Lung microvascular endothelial cell (primary cell): ENCODE results near the gene CEP72. TPM values are rescaled to one million over a fixed set of nuclear protein-coding genes. Genes with fewer than 3 reads are reported as not detected.
"Not testable (repeated sequence)": the region's sequence is repeated elsewhere in the genome, so short reads cannot be mapped to it uniquely, and the experiment has no call there.

Experiments
- DNase-seq, 2 donors: peaks; one replicate each; pipeline versions ENCODE4 v3.0.0 to v3.0.0-alpha.2; 2010; ENCODE audit warnings: low read depth in 2 of 2
- total RNA-seq: library from RNA; depleted of rRNA; stranded (reverse); fragments of >200 nt; gene quantifications from 2 replicates; pipeline ENCODE4 v1.2.1, GENCODE V29; 2014

Gene CEP72, protein sequence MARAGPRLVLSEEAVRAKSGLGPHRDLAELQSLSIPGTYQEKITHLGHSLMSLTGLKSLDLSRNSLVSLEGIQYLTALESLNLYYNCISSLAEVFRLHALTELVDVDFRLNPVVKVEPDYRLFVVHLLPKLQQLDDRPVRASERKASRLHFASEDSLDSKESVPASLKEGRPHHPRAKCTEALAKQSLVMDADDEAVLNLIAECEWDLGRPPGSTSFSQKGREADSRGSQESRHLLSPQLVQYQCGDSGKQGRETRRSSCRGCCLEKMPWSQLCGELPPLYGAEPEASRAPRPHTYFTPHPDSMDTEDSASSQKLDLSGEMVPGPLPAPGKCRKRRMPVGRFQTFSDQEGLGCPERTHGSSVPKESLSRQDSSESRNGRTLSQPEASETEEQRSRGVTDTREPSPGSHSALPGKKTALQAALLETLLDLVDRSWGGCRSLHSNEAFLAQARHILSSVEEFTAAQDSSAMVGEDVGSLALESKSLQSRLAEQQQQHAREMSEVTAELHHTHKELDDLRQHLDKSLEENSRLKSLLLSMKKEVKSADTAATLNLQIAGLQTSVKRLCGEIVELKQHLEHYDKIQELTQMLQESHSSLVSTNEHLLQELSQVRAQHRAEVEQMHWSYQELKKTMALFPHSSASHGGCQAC
- total RNA-seq = 0.99 and 1.5 TPM in 2 replicates

DNA sequence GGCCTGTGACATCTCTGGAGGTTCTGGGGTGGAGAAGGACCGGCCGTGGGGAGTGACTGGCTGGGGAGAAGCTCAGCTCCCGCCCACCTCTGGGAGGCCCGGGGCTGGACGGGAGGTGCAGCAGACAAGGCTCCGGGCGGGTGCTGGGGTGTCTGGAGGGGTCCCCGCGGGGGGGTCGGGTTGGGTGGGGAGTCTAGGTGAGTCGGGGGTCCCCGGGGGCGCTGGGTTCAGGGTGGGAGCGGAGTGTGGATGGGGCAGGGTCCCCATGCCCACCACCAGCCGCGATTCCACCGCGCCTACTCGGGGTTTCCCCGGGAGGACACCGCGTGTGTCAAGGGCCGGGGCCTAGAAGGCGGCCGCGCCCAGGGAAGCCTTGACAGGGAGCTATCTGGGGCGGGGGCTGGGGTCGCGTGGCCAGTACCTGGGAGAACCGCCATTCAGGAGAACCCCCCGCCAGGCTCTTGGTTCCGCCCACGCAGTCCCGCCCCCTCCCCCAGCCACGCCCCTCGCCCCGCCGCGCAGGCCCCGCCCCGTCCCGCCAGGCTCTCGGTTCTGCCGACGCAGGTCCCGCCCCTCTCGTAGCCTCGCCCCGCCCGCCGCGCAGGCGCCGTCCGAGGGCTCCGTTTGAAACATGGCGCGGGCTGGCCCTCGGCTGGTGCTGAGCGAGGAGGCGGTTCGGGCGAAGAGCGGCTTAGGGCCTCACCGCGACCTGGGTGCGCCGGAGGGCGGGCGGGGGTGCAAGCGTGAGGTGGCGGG is at the start of gene CEP72:
Gene CEP72, plus strand, starts transcription at position 610 of the 756 bp plus-strand sequence. Its CDS starts 22 bp downstream, at position 632.
- DNase-seq = peak; percentile 89 to 92

DNA sequence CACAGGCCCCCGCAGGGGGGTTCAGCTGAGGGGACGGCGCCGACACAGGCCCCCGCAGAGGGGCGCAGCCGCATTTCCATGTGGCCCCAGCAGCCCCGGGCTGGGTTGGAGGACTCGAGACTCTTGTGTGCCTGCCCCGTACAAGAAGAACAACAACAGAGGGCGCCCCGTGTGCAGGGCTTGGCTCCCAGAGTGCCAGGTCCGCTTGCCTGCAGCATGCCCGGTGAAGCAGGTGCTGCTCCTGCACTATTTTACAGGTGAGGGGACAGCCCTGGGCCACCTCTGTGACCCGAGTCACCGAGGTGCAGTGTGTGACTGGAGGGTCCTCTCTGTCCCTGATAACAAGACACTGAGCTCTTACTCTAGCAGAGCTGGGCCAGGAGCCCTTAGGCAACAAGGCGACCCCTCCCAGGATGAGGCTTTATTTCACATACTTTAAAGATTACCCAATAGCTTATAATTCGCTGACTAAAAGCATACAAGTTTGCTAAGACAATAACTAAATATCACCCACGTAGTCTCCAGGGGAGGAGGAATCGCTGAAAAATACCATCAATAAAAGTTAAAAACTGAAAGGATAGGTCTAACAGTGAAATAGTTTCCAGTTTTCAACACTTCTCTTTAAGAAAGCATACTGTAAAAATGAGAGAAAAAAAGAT is 46.2 kb upstream of the CEP72 start:
- no peak for DNase-seq

- DNase-seq = no peak
These were observed 45.4 kb upstream of the CEP72 start for GRCh38 chr5:566636-567309.

- no peak for DNase-seq
These were observed 44.5 kb upstream of the CEP72 start for GRCh38 chr5:567664-568060.

DNA sequence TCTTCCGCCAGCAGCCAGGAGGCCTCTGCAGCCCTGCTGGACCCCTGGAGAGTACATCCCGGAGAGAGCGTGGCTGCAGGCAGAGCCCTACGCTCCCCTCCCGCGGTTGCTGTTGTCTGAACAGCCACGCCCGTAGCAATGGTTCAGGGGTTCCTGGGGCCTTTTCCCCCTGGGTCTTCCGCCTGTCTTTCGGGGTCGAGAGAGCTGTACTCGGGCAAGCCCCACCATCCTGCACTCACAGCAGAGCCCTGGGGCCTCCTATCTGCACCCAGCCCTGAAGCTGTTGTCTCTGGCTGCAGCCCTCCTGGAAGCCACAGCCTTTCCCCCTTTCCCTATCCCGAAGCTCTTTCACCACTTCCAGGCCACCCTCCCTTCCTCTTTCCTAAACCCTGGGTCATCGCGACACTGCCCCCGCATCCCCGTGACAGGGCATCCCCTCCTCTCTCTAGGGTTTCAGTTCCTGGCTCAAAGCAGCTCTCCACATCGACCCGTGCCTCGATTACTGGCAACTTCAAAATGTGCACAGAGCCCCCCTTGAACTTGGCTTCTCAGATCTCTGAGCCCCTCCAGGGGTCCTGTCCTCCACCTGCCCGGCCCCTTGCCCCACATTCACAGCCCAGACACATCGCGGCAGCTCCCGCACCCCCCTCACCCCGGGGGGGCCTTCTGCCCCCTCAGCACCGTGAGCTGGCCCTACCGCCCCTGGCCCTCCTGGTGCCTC is 43.9 kb upstream of the CEP72 start:
- DNase-seq = no peak

DNA sequence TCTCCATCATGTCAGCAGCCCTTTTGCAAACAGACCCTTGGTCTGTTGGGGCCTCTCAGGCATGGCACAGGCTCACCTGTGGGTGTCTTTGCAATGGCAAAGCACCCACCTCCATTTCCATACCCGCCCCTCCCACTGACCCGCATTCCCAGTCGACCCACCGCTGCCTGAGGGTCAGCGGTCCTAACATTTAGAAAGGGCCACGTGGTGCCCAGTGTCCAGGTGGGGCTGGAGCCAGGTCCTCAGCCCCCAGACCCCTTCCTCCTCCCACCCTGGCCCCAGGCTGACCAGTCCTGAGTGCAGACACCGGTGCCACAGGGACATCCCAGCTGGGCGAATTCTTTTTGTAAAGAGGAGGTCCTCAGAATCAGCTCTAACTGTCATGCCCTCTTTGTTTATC is 43.3 kb upstream of the CEP72 start:
- DNase-seq = no peak

DNA sequence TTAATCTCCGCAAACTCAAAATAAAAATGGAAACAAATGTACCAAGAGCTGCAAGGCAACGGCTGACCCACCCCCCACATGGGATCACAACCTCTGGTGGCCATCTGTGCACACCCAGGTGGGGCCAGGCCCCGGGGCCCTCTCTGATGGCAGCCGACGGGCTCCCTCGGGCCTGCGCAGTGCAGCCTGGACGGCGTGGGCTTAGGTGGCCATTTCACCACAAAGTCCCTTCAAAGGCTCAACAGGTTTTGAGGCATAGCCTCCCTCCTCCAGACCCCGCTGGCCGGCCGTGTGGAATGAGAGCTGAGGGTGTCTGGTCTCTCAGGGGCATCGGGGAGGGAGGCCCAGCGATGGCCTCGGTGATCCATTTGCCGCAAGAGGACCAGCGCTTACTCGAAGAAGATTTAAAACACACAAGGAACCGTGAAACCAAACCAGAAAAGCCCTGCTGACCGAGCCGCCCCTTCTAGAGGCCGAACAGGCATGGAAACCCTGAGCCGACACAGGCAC is 42.7 kb upstream of the CEP72 start:
- no peak for DNase-seq

DNA sequence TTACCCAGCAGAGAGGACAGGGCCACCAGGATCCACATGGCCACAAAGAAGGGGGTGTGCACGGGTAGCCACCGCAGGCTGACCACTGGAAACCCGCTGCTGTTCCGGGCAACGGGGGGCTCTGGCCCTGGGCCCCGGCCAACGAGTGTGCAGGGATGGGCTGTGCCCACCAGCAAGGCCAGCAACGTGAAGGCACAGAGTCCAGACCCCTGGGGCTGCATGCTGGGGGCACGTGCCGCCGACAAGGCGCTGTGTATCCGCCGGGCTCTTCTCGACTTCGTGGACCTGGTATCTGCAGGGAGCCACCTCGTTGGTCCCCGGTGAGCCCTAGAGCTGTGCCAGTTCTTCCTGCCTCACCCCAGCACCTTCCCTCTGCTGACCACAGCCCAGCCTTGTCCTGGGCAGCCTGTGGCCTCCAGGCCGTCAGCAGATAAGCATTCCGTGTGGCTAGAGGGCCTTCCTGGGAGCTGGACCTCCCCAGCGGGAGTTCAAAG is 42.2 kb upstream of the CEP72 start:
- no peak for DNase-seq

DNA sequence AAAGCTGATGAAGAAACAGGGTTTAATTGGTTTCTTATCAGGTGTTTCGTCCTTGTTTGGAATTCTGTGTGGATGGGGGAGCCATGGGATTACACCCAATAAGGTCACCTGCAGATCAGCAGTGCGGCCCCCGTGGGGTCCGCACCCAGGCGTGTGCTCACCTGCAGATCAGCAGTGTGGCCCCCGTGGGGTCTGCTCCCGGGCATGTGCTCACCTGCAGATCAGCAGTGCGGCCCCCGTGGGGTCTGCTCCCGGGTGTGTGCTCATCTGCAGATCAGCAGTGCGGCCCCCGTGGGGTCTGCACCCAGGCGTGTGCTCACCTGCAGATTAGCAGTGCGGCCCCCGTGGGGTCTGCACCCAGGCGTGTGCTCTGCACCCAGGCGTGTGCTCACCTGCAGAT is 41.7 kb upstream of the CEP72 start:
- no peak for DNase-seq

GRCh38 chr5:570886-571285 is 41.3 kb upstream of the CEP72 start:
- no peak for DNase-seq

- no peak for DNase-seq
These were observed 40.3 kb upstream of the CEP72 start for GRCh38 chr5:571791-572190.

DNA sequence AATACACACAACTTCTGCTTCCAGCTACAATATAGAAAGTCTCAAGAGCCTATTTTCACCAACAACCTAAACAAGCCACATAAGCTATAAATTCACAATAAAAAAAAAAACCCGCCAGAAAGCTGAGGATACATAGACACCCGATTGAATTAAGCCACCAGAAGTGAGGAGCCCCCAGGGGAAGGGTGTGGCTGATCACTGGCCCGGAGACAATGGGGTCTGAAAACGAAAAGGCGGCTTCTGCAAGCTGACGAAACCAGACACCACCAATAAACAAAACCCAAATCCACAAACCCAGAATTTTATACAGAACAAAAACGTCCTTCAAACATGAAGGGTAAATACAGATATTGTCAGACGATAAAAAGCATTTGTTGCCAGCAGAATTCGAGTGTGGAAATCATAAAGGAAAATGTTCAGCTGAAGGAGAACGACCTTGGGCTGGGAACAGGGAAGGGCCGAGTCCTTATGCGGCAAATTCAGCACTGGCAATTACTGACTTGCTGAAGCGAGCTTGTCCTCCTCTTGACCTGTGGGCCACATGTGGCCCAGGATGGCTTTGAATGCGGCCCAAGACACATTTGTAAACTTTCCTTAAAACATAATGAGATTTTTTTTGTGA is 39.6 kb upstream of the CEP72 start:
- DNase-seq = no peak

GRCh38 chr5:573206-573605 is 38.9 kb upstream of the CEP72 start:
- no peak for DNase-seq

DNA sequence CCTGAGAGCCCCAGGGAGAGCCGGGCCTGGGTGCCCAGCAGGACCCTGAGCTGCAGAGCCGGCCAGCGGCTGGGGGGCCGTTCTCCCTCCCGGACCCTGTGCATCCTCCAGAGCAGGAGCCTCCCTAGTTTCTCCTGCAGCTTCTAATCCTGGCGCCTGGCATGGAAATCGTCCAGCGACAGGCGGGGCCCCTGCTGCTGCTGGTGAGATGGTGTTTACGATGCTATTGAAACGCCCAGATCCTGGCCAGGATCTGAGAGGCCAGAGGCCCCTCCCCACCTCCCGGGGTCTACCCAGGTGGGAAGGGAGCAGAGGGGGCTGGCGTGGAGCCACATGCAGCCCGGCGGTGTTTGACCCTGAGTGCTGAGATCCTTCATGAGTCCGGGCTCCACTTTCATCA is 38.2 kb upstream of the CEP72 start:
- DNase-seq = no peak

DNA sequence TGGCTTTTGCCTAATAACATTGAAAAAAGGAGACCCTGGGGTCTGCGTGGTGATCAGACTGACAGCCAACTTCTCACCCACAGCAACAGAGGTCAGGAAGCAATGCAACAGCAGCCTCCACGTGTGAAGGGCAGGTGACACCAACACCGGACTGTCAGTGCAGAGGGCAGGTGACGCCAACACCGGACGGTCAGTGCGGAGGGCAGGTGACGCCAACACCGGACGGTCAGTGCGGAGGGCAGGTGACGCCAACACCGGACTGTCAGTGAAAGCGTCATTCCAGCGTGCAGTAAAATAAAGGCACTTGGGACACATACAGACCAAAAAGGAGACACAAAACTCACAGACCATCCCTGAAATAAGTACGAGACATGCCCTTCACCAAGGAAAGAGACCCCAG is 37.2 kb upstream of the CEP72 start:
- DNase-seq = no peak

GRCh38 chr5:575636-576035 is 36.5 kb upstream of the CEP72 start:
- DNase-seq = no peak

DNA sequence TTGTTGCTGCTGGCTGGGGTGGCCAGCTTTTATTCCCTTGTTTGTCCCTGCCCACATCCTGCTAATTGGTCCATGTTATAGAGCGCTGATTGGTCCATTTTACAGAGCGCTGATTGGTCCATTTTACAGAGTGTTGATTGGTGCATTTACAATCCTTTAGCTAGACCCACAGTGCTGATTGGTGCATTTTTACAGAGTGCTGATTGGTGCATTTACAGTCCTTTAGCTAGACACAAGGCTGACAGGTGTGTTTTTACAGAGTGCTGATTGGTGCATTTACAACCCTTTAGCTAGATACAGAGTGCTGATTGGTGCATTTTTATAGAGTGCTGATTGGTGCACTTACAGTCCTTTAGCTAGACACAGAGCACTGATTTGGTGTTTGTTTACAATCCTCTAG is 34.9 kb upstream of the CEP72 start:
- DNase-seq = not testable (repeated sequence)

GRCh38 chr5:577800-578199 is 34.3 kb upstream of the CEP72 start:
- no peak for DNase-seq

DNA sequence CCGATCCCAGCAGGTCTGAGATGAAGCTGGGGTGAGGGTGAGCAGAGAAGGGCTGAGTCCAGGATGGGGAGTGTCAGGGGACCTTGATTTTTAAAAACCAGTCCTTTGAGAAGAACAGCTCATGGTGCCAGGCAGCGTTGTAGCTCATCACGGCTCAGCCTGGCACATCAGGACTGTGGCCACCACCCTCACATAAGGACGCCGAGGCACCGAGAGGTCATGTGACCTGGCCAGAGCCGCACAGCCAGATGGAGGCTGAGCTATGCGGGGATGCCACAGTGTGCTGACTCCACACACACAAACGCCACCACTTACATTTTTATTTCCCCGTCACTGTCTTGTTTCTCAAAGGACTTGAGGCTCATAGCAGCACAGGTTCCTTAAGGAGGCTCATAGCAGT is 32.9 kb upstream of the CEP72 start:
- no peak for DNase-seq
